Measurements from ENCODE around the gene CELA3A. TPM values are rescaled to one million over a fixed set of nuclear protein-coding genes. Genes with fewer than 3 reads are reported as not detected.
"Not testable (repeated sequence)": the region's sequence is repeated elsewhere in the genome, so short reads cannot be mapped to it uniquely, and the experiment has no call there.

The CELA3A gene
- total RNA-seq, 4 donors from 2014 or later, result not detected

- not testable (repeated sequence) for DNase-seq
Measured at GRCh38 chr1:21998624-21999294, 2.7 kb upstream of the CELA3A start.

GRCh38 chr1:21999645-22000044 is 1.8 kb upstream of the CELA3A start:
- H3K9me3 ChIP-seq, DNase-seq, H3K36me3 ChIP-seq, H3K4me3 ChIP-seq, H3K4me1 ChIP-seq, H3K27me3 ChIP-seq, H3K27ac ChIP-seq: not testable (repeated sequence)

More at GRCh38 chr1:21998624-21999294, 2.7 kb upstream of the CELA3A start:
- not testable (repeated sequence) for H3K27me3 ChIP-seq, H3K4me1 ChIP-seq, H3K4me3 ChIP-seq, H3K9me3 ChIP-seq, H3K36me3 ChIP-seq
- H3K27ac ChIP-seq, result peak overlapping the region in 1 of 4 donors; percentile 87

- not testable (repeated sequence) for H3K4me1 ChIP-seq, H3K36me3 ChIP-seq, H3K4me3 ChIP-seq, H3K9me3 ChIP-seq, H3K27me3 ChIP-seq, H3K27ac ChIP-seq
- peak in 1 of 3 donors; percentile 43 for DNase-seq
Measured at GRCh38 chr1:22002461-22002860, 1.0 kb downstream of the CELA3A start.

- peak in 1 of 3 donors; percentile 21 for DNase-seq
- H3K4me1 ChIP-seq, H3K27ac ChIP-seq, H3K27me3 ChIP-seq, H3K4me3 ChIP-seq, H3K9me3 ChIP-seq, H3K36me3 ChIP-seq: not testable (repeated sequence)
Measured at GRCh38 chr1:22002875-22003274, 1.4 kb downstream of the CELA3A start.

GRCh38 chr1:22003959-22004358 is 2.5 kb downstream of the CELA3A start:
- H3K4me3 ChIP-seq, H3K36me3 ChIP-seq: not testable (repeated sequence)

GRCh38 chr1:22005261-22006149 is 4.0 kb downstream of the CELA3A start:
- peak in 3 of 6 experiments; percentile 11 to 46 (median 46) for TF ChIP-seq CTCF (IDR thresholded peaks at IDR 0.05)
- not testable (repeated sequence) for H3K27ac ChIP-seq, H3K9me3 ChIP-seq, H3K36me3 ChIP-seq, H3K4me3 ChIP-seq, H3K4me1 ChIP-seq, H3K27me3 ChIP-seq
- DNase-seq, result peak in 1 of 3 donors; percentile 71

More at GRCh38 chr1:22003959-22004358, 2.5 kb downstream of the CELA3A start:
- DNase-seq, H3K4me1 ChIP-seq, H3K27ac ChIP-seq, H3K27me3 ChIP-seq, H3K9me3 ChIP-seq: not testable (repeated sequence)

GRCh38 chr1:22006736-22007135 is 5.3 kb downstream of the CELA3A start:
- H3K4me3 ChIP-seq, H3K27me3 ChIP-seq, H3K27ac ChIP-seq, H3K36me3 ChIP-seq, H3K9me3 ChIP-seq, H3K4me1 ChIP-seq: not testable (repeated sequence)
- peak in 1 of 3 donors; percentile 26 for DNase-seq

GRCh38 chr1:22007262-22007661 is 5.8 kb downstream of the CELA3A start:
- H3K9me3 ChIP-seq, H3K27ac ChIP-seq, H3K36me3 ChIP-seq, H3K27me3 ChIP-seq, H3K4me3 ChIP-seq, H3K4me1 ChIP-seq: not testable (repeated sequence)
- DNase-seq, result peak in 1 of 3 donors; percentile 45

- H3K4me1 ChIP-seq, H3K27ac ChIP-seq, H3K9me3 ChIP-seq, H3K36me3 ChIP-seq, H3K4me3 ChIP-seq, H3K27me3 ChIP-seq: not testable (repeated sequence)
- peak in 1 of 3 donors; percentile 30 for DNase-seq
Measured at GRCh38 chr1:22009566-22009965, 8.1 kb downstream of the CELA3A start.

- H3K4me3 ChIP-seq, H3K27me3 ChIP-seq, H3K9me3 ChIP-seq, H3K4me1 ChIP-seq, H3K27ac ChIP-seq, H3K36me3 ChIP-seq, DNase-seq: not testable (repeated sequence)
Measured at GRCh38 chr1:22012752-22013151, 11.3 kb downstream of the CELA3A start.

GRCh38 chr1:22014575-22015206 is 13.2 kb downstream of the CELA3A start:
- not testable (repeated sequence) for H3K27me3 ChIP-seq

More at GRCh38 chr1:22014575-22015206, 13.2 kb downstream of the CELA3A start:
- DNase-seq, result peak in 1 of 3 donors; percentile 28
- H3K27ac ChIP-seq, H3K4me1 ChIP-seq, H3K4me3 ChIP-seq, H3K36me3 ChIP-seq, H3K9me3 ChIP-seq: not testable (repeated sequence)
